Germinal center (tissue), 1 donor: ENCODE data around the gene SEMA3E.
"Not testable (repeated sequence)": the region's sequence is repeated elsewhere in the genome, so short reads cannot be mapped to it uniquely, and the experiment has no call there.

ENCODE experiments used
- DNase-seq: peaks from one replicate; pipeline ENCODE4 v3.0.0; 2012; ENCODE audit warnings: mixed read lengths, low spot score

SEMA3E gene

DNA sequence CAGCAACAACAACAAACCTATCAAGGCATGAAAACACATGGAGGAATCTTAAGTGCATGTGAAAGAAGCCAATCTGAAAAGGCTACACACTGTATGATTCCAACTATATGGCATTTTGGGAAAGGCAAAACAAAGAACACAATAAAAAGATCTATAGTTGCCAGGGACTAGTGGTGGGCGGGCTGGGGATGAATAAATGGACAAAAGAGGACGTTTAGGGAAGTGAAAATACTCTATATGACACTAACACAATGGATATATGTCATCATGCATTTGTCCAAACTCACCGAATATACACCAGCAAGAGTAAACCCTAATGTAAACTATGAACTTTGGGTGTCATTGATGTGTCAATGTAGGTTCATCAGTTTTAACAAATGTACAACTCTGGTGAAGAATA, 89.1 kb downstream of the SEMA3E start:
- no peak for DNase-seq

DNA sequence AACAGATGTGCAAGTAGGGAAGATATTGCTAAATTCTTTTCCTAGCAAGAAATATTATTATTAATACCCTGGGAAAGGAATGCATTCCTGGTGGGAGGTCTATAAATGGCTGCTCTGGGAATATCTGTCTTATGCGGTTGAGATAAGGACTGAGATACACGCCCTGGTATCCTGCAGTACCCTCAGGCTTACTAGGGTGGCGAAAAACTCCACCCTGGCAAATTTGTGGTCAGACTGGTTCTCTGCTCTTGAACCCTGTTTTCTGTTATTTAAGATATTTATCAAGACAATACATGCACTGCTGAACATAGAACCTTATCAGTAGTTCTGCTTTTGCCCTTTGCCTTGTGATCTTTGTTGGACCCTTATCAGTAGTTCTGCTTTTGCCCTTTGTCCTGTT, 96.4 kb downstream of the SEMA3E start:
- not testable (repeated sequence) for DNase-seq

DNA sequence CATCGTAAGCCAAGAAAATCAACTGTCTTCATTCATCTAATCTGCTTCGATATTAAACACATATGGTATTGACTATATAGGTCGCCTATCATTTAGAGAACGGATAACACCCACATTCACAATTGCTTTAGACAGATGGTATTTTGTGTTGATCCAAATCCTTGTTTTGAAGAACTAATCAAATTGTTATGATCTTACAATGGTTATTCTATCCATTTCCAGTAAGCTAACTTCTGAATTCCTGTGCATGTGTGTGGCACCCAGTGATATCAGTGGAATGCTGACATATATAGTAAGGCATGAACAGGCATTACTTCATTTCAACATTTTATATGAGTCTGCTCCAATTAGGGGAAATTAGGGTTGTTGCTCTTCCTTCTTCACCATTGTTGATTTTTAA, 98.8 kb downstream of the SEMA3E start:
- no peak for DNase-seq

DNA sequence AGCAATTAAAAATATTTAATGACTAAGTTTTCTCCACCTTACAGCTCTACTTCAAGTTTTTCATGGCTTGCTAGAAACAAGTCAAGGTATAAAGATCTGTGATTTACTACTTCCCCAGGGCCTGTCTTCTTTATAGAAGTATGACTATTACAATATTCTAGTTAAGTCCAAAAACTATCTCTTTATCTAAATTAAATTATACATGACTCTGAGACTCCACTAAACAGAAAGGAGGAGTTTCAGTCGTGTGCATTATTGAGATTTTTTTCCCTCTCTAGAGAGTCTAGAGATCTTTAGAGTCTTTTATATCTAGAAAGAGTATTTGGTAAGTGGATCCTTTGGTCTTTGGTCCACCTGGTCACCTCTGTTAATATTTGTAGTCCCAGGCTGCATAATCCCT, 100.7 kb downstream of the SEMA3E start:
- DNase-seq, result no peak

DNA sequence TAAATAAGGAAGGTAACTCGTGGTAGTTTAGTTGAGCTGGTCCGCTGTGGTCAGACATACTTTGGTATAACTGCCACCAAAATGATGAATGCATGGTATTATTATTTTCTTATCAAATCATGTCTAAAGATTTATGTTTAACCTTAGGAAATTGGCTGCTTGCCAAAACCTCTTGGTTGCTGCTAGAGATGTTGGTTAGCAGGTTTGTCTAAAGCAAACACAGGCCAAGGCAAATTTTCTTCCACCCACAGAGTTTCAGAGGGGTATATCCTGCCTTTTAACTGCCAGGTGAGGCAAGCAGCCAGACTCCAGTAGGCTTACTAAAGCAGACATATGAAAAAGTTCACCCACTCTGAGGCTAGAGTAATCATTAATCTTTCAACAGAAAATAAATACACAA, 101.4 kb downstream of the SEMA3E start:
- no peak for DNase-seq

DNA sequence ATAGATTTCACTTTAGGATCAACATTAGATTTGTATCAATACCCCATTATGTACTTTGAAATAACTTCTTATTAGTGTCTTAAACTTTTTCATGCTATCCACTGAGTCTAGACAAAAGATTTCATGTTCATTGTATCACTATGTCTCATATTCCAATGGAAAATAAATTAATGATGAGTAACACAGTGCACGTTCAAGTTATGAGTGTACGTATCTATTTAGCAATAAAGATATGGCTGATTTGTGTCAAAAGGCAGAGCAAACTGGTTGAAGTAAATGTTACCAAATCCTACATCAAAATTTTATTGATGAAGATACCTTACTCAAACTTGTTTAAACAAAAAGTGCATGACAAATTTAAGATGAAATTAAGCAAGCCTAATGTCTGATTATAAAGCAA, 102.4 kb downstream of the SEMA3E start:
- no peak for DNase-seq

DNA sequence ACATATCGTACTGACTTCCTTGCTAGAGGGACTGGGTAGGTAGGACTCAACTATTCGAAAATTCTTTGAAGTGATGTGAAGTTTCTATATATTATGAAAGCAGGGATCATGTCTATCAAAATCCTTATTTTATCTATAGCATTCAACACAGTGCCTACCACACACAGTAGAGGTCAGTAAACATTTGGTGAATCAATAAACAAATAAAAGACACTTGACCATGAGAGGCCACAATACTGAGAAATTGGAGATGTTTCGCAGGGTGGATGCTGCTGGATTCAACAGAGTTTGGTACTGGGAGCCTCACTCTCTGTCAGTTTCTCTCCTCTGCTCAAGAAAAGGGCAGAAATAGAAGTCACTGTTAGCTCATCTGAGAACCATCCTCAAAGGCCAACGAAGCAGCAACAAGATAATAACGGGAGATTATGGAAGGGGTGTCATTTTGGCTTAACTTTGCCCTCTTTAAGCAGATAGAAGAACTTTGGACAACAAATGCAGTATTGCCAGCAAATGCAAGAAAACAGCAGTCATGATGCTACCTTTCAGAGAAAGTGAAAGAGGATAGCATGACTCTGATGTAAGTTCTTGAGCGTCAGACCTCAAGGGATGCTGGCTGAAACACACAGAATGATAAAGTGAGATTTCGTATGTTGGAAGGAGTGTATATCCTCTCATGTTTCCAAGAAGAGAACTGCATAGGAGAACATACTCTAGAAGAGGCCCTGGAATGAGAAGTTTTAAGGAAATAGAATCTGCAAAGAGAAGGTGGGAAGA, 107.6 kb downstream of the SEMA3E start:
- no peak for DNase-seq

DNA sequence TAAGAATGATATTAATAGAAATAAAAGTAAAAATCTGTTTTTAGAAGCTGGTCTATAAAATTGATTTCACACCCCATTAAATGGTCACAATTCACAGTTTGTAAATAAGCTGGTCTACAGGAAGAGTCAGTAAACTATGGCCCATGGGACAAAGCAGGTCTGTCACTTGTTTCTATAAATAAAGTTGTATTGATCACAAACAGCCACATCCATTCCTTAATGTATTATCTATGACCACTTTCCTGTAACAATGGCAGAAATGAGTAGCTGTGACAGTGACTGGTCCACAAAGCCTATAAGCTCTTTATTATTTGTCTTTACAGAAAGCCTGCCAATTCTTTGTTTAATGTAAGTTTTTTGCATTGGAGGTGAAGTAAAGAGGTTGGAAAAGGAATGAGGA, 114.5 kb downstream of the SEMA3E start:
- no peak for DNase-seq

DNA sequence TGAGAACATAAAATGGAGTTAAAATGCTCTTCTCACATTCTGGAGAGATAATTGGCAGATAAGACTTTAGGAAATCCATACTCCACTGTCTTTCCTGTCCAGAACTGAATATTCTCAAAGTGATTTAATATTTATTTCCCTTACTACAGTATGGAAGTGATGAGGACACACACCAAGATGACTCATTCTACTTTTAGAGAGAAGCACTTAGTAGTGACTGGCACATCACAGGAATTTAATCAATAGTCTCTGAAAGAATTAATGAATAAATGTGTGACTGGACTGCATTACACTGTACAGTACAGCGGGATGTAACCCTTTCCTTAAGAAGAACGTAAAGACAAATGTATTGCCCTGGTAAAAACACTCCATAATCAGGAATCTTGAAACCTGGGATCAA, 116.7 kb downstream of the SEMA3E start:
- no peak for DNase-seq

DNA sequence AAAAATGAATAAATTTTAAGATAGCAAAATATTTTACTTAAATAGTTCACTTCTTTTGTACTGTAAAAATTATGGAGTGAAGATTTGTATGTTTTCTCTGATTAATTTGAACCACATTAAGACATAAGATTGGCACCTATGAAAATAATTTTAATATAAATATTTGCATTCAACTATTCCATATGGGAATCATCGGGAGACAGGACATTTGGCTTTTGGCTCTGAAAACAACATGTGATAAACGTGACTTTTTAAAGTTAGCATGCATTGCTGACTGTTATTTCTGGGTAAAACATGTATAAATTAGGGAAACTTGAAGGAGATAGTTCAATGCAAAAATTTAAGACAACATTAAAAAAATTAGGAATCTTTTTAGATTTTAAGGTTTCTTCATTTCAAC, 117.2 kb downstream of the SEMA3E start:
- no peak for DNase-seq

DNA sequence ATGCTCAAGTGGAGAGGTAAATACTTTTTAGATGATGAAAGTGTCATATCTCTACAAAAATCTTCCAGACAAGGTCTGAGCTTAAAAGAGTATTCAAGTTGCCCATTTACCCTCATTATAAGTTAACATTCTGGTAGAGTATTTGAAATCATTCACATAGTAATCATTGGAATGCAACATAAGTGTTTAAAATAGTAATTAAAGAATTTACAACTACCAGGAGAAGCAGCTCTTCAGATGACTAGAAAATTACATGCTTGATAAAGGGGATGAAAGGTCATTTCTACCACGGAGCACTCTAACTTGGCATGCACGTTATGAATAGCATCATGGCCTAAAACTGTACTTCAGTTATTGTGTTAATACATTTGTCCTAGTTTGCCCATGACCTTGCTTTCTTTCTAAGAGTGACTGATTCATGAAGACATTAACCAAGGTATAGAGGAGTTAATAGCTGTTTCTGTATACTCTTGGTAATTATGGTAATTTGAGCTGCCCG, 120.0 kb downstream of the SEMA3E start:
- DNase-seq, result no peak

DNA sequence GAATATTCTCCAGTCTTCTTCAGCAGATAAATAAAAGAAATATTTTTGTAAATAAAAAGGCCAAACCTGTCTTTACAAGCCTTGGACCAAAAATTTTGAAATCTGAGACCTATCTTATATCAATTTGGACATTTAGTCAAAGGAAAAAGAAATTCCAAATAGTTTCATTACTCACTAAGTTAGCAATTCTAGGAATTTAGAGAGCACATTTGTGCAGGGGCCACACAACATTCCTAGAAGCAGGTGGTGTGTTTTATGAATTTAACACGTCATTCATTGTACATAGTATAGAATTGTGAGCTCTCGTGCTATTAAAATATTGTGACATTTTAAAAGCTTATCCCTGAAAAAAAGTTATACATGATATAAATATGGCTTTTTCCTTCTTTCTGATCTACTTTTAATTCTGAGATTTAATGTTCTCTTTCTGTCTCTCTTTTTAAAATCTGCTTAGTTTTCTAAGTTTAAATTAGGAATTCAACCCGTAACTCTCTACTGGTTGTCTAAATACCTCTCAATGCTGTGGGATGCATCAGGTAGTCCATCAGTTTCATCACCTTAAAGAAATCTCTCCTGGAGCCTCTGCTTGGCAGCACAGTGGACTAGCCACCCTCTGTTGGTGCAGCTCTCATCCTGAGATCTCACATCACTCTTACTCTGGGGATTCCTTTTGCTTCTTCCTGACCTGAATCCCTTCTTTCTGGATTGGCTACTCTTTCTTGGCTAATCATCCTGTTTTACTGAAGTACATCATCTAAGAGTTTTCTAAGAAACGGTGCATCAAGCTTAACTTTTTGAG, 124.5 kb downstream of the SEMA3E start:
- DNase-seq, result no peak

DNA sequence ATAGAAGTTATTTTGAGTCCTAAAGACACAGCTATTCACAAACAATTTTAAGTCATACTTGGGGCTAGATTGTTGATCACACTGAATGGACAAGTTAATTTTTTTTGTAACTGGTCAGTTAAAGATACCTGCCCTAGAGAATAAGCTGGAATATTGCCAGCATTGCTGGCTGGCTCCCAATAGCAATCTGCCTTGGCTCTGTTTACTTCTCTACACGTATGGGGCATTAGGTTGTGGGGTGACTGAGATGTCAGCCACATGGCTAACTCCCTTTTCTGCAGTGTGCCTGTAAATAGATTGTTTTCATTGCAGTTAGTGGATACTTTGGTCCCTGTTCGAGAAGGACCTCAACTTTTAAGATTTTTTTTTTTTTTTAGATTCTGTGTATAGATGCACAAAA, 128.2 kb downstream of the SEMA3E start:
- DNase-seq, result no peak

DNA sequence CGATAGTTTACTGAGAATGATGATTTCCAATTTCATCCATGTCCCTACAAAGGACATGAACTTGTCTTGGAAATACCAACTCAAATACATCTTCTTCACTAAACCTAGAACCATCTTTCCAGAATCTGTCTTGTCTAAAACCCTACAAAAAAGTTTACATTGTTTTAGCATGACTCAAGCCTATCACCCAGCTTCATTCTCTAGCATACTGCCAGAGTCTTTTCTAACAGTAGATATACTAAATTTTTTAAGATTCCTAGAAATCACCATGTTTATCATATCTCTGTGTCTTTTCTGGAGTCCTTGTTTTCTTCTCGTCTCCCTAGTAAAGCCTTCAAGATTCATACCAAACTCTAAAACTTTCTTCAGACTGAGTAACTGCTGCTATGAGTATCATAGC, 129.7 kb downstream of the SEMA3E start:
- no peak for DNase-seq

DNA sequence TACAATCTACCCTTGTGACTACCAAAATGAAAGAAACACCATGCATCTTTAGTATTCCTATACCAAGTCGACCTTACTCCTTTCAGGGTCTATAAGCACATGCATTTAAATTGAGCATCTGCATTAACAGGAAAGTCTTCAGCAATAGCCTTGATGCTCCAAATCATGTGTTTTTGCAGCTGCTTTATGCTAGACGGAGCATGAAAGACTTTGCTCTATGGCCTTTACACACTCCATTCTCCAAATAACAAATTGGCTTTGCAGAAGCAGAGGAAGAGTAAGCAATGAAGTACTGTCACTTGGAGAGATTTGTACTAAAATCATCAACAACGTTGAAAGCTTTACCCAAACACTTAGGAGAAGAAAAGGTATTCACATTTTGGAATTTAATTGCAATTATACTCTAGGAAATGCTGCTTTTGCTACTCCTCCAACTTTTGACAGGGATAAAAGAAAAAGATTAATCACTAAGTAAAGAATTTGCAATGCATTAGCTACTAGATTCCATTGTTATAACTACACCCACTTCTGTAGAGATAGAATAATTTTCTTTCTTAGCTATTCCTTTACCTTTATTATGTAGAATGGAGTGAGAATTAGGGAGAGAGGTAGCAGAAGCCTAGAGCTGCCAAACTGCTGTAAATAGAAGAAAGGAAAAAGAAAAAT, 131.8 kb downstream of the SEMA3E start:
- no peak for DNase-seq

DNA sequence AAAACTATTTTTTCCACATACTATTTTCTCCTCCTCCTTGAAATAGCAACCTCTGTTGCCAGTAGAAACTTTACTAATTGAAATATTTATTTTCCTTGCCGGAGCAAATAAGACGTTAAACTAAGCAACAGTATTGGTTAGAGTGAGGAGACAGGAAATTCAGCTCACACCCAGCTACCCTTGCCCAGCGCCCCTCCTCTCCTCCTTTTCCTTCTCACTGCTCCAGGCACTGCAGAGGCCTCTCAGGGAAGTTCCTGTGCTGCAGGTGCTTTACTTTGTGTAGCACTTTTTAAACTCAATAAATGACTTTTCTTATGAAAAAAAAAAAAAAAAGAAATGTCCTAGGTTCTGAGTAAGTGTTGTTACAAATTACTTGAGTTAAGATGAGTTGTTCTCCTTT, 134.0 kb downstream of the SEMA3E start:
- DNase-seq, result no peak

DNA sequence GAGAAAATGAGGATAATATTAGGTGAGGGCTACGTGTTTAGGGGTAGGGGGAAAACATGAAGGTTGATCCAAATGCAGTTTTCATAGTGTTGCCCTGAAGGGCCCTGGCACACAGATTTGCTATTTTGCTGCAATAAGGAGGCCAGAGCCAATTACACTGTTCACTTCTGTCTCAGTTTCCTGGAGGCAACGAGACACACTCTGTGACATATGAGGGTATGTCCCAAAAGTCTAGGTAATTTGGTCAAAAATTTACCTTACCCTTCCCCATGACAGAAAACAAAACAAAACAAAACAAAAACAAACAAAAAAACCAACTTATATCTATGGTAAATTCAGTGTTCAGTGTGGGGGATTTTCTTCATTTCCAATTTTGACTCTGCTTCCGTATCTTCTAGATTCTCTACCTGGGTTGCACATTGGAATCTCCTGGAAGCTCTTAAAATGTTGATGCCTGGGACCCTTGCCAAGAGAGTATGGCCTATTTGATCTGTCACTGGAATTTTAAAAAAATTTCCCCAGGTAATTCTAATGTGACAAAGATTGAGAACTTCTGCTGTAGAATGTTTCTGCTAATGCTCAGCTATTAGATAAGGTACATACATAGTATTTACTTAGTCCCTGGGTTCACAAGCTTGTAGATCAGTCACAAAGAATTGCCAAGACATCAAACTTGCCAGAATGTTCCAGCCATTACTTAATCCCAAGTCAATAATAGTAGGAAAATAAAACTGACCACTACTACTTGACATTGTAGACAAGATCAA, 139.5 kb downstream of the SEMA3E start:
- no peak for DNase-seq

DNA sequence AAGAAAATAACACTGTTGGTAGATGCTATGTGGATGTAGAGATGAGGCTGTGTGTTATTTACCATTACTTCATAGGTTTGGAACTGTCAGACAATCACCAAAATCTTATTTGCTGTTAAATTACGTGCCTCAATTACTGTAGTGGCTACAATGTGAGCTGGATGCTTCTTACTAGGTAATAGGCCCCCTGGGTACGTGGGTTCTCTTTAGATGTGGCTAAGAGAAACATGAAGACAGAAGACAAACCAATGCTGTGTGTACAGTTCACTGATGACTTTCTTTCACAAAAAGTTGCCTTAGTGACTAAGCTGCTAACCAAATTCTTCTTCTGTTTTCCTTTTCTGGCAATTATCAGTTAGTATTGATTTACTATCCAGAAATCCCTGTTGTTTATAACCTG, 144.6 kb downstream of the SEMA3E start:
- DNase-seq, result no peak

DNA sequence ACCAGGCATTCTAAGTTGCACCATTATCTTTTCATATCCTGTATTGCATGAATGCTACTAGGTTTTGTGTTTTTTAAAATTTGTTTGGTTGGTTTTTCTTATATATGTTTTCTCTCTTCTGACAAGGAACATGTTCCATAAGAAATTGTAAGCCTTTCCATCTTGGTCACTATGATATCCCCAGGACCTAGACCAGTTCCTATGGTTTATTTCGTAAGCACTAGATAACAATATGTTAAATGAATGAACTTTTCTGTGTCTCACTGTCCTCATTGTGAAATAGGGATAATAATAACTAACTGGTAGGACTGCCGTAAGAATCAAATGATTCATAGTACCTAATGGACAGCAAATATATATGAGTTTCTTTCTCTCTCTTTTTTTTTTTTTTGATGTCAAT, 146.3 kb downstream of the SEMA3E start:
- no peak for DNase-seq

DNA sequence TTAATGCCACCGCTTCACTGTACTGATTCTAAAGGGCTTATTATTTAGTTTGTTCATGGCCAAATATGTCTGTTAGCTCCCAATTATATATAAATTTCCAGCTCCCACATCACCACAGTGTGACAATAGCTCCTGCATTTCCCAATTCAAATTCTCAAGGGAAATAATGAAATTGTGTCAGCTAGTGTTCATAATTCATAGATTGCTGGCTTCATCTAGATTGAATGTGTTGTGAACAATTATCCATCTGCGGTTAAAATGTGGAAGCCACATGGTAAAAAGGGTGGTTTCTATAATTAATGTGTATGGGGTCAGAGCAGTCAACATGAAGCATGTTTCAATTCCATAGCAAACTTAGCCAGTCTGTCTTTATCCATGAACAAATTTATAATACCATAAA, 154.3 kb downstream of the SEMA3E start:
- DNase-seq, result no peak

DNA sequence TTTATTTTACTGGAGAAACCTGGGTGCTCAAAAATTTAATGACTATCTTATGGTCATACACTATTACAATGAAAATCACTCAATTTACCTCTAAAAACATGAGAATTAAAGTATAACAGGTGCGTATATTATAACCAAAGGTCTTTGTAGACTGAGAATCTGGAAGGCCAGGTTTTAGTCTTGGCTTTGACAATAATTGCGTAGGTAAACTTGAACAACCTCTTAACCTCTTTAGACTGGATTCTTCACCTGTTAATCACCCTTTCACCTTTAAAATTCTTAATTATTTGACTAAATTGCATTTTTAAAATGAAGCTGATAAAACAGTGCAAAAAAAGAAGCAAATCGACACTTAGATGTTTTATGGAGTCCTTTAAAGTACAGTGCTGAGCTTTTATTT, 156.1 kb downstream of the SEMA3E start:
- no peak for DNase-seq

DNA sequence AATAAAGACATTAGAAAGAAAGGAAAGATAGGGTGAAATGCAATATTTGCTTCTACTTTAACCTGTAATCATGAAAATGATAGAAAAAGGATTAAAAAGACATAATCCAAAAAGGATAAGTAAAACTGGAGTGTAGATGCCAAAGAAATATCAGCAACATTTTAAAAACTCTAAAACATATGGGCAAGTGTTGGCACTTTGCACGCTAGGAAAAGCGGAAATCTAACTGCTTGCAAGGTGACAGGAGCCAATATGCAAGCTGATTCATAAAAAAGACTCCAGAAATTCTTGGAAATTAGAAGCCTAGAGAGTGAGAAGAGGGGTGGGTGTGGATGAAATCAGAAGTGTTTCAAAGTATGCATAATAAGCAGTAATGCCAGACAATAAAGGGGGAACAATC, 161.1 kb downstream of the SEMA3E start:
- DNase-seq, result no peak
